Measurements from ENCODE around the gene SLC7A6. TPM values are rescaled to one million over a fixed set of nuclear protein-coding genes. Genes with fewer than 3 reads are reported as not detected.

SLC7A6 gene
- total RNA-seq (ENCODE audit: low replicate concordance): 41.1 and 47.3 TPM in 2 replicates
- long read RNA-seq, partial matches to known transcripts: 1 of 10 reads
- long read RNA-seq, other reads (novel, unspliced or antisense): 9 of 10 reads

DNA sequence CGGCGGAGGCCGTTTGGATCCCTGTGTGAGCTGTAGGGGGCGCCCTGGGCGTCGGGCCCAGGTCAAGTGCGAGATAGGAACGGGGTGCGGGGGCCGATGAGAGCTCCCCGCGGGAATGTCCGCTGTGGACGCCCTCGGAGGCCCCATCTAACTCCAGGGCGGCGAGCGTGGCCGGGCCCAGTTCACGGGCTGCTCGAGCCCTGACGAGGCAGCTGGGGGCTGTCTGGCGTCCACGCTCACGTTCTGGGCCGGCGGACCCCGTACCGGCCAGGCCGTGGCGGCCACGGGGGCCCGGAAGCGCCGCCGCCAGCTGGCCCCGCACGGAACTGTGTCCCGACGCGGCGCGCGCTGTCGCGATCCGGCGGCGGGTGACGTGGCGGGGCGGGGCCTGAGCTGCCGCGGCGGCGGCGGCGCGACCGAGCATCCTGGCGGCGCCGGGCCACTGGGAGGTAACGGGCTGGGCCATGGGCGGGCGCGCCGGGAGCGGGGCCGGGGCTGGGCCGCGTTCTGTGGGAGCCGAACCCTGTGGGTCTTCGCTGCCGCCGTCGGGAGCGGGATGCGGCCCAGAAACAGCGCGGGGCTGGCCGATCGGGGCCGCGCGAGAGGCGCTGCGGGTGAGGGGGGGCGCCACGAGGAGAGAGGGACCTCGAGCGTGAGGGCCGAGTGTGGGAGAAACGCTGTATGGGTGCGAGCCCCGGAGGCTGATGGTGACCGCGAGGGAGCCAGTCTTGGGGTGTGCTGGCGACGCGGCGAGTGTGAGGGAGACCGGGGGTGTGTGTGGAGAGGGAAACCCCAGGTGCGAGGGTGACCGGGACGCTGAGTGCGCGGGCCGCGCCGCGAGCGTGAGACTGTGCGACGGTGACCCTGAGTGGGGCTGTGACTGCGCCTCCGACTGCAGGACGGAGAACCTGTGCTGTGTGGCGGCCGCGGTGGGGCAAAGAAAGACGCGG lies at the start of gene SLC7A6:
SLC7A6 (plus strand) TSS at position 399 of the 950 bp plus-strand sequence. CDS start 10,201 bp downstream, outside the sequence.
- no peaks in the 10 kb centered on the region for H3K9me3 Mint-ChIP-seq
- DNase-seq (ENCODE audit: extremely low spot score, unreplicated experiment): peak; percentile 83
- no peaks in the 10 kb centered on the region for H3K27me3 Mint-ChIP-seq
- TF ChIP-seq, protein P1, sequence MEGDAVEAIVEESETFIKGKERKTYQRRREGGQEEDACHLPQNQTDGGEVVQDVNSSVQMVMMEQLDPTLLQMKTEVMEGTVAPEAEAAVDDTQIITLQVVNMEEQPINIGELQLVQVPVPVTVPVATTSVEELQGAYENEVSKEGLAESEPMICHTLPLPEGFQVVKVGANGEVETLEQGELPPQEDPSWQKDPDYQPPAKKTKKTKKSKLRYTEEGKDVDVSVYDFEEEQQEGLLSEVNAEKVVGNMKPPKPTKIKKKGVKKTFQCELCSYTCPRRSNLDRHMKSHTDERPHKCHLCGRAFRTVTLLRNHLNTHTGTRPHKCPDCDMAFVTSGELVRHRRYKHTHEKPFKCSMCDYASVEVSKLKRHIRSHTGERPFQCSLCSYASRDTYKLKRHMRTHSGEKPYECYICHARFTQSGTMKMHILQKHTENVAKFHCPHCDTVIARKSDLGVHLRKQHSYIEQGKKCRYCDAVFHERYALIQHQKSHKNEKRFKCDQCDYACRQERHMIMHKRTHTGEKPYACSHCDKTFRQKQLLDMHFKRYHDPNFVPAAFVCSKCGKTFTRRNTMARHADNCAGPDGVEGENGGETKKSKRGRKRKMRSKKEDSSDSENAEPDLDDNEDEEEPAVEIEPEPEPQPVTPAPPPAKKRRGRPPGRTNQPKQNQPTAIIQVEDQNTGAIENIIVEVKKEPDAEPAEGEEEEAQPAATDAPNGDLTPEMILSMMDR (conservative IDR thresholded peaks at IDR 0.05): peak; percentile 84
- peak within 1 kb of the TSS; percentile 94 for H3K4me3 Mint-ChIP-seq
- peaks cover 31% of the 10 kb centered on the region for H3K4me1 Mint-ChIP-seq (ENCODE audit: unreplicated experiment)
- peak within 1 kb of the TSS; percentile 96 for H3K27ac Mint-ChIP-seq
- no peaks in the 10 kb centered on the region for H3K36me3 Mint-ChIP-seq

DNA sequence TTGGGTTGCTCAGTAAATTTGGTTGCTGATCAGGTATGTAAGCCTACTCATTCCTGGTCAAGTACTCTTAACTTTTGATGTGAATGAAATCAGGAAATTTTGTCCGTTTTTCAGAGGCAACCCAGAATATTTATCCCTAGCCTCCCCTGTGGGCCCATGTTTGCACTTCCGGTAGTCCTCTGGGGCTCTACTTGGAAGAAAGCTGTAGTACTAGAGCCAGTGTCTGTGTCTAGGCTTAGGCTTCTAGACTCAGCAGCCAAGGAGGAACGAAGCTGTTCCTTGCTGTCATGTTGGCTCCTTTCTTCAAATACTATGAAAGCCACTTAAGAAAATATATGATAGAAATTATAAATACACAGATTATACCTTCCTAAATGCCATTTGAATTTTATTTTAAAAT lies 49.6 kb upstream of the SLC7A6 start:
- TF ChIP-seq, protein P1 (conservative IDR thresholded peaks at IDR 0.05): no peak

DNA sequence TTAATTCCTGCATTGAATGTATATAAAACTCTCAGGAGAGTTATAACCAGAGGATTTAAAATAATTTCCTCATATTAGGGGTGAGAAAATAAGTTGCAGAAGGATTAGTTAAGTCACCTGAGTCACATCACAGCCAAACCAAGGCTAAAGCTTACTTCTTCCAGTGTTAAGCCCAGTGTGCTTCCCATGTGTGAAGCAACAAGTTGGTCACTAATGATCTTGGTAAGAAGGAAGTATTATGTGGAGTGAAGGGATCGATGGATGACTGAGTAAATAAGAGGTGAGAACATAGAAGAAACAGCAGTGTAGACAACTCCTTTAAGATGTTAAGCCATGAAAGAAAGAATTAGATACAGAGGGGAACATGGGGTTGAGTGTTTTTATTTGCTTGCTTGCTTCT lies 49.0 kb upstream of the SLC7A6 start:
- no peaks in the 10 kb centered on the region for H3K27me3 Mint-ChIP-seq
- H3K36me3 Mint-ChIP-seq: peaks cover 12% of the 10 kb centered on the region
- no peak overlapping the region for H3K4me3 Mint-ChIP-seq
- TF ChIP-seq, protein P1 (conservative IDR thresholded peaks at IDR 0.05): no peak
- peak overlapping the region; percentile 1 for H3K27ac Mint-ChIP-seq
- no peaks in the 10 kb centered on the region for H3K4me1 Mint-ChIP-seq (ENCODE audit: unreplicated experiment)
- DNase-seq (ENCODE audit: extremely low spot score, unreplicated experiment): no peak
- H3K9me3 Mint-ChIP-seq: no peaks in the 10 kb centered on the region

More for the DNA sequence above, 49.6 kb upstream of the SLC7A6 start:
- H3K27ac Mint-ChIP-seq: no peak overlapping the region
- H3K4me3 Mint-ChIP-seq: no peak overlapping the region
- H3K4me1 Mint-ChIP-seq (ENCODE audit: unreplicated experiment): no peaks in the 10 kb centered on the region
- H3K27me3 Mint-ChIP-seq: no peaks in the 10 kb centered on the region
- H3K9me3 Mint-ChIP-seq: no peaks in the 10 kb centered on the region
- peaks cover 10% of the 10 kb centered on the region for H3K36me3 Mint-ChIP-seq
- DNase-seq (ENCODE audit: extremely low spot score, unreplicated experiment): no peak

DNA sequence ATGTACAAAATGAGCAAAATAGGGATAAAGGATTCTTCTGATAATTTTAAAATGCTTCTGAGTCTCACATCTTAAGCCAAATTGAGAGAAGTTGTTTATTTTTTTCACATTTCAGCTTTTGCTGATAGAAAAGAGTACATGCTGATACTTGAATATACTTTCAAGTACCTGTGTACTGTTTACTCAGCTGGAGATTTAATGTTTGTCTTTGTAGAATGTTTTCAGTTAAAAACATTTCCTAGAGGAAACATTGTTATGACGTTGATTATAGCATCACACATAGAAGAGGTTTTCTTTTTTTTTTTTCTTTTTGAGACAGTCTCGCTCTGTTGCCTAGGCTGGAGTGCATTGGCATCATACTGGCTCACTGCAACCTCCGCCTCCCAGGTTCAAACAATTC lies 48.1 kb upstream of the SLC7A6 start:
- Mint-ChIP-seq H3K27me3 (no peaks in the 10 kb centered on the region), H3K36me3 (peaks cover 12% of the 10 kb centered on the region), H3K4me1 (ENCODE audit: unreplicated experiment) (no peaks in the 10 kb centered on the region), H3K27ac (no peak overlapping the region), H3K4me3 (no peak overlapping the region), H3K9me3 (no peaks in the 10 kb centered on the region)
- TF ChIP-seq, protein P1 (conservative IDR thresholded peaks at IDR 0.05): no peak
- no peak for DNase-seq (ENCODE audit: extremely low spot score, unreplicated experiment)

DNA sequence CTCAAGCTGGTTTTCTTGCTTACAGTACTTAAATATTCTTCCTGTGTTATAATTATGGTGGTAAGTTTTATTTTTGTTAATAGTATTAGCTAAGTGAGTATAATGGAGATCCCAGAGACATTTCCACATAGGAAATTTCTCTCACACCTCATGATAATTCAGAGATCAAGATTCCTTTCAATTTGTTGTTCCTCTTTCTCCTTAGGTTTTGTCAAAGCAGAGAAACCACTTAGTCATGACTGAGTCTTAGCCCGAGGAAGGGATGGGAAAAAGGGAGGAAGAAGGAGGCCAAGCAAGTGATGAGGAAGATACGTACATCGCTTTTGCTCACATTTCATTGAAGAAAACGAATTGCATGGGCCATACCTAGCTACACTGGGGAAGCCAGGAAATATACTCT lies 46.8 kb upstream of the SLC7A6 start:
- H3K27me3 Mint-ChIP-seq: no peaks in the 10 kb centered on the region
- H3K4me3 Mint-ChIP-seq: no peak overlapping the region
- H3K36me3 Mint-ChIP-seq: peaks cover 12% of the 10 kb centered on the region
- TF ChIP-seq, protein P1 (conservative IDR thresholded peaks at IDR 0.05): no peak
- no peak overlapping the region for H3K27ac Mint-ChIP-seq
- no peaks in the 10 kb centered on the region for H3K4me1 Mint-ChIP-seq (ENCODE audit: unreplicated experiment)
- no peaks in the 10 kb centered on the region for H3K9me3 Mint-ChIP-seq
- DNase-seq (ENCODE audit: extremely low spot score, unreplicated experiment): no peak

Measured in type B pancreatic cell (in vitro differentiated cells).